Liver (tissue), 9 donors: ENCODE results near the gene SORCS2. TPM values are rescaled to one million over a fixed set of nuclear protein-coding genes. Genes with fewer than 3 reads are reported as not detected.

ENCODE experiments used
- DNase-seq: peaks from one replicate; pipeline ENCODE4 v3.0.0-alpha.2; 2017; ENCODE audit warnings: low spot score
- H3K27ac ChIP-seq, 2 donors: one replicate each; pipeline ENCODE4 v1.7.0; 2013; ENCODE audit warnings: inconsistent platforms in 2 of 2, low read length in 2 of 2, control low read depth in 1 of 2, low read depth in 1 of 2, mild to moderate bottlenecking in 1 of 2
- H3K27me3 ChIP-seq, 4 donors: one replicate each; pipeline versions ENCODE4 v1.6.1 to v1.7.0; 2013; ENCODE audit warnings: low read length in 3 of 4, inconsistent platforms in 1 of 4, mild to moderate bottlenecking in 1 of 4, moderate library complexity in 1 of 4; ENCODE audit not compliant: control insufficient read depth in 4 of 4, insufficient read depth in 4 of 4
- H3K36me3 ChIP-seq, 4 donors: one replicate each; pipeline versions ENCODE4 v1.6.1 to v1.7.0; 2013; ENCODE audit warnings: low read length in 3 of 4, mild to moderate bottlenecking in 3 of 4, low read depth in 1 of 4, moderate library complexity in 1 of 4; ENCODE audit not compliant: control insufficient read depth in 4 of 4, insufficient read depth in 3 of 4
- H3K4me1 ChIP-seq, 4 donors: one replicate each; pipeline versions ENCODE4 v1.6.1 to v1.7.0; 2013; ENCODE audit warnings: low read length in 3 of 4, mild to moderate bottlenecking in 3 of 4, moderate library complexity in 1 of 4; ENCODE audit not compliant: control insufficient read depth in 4 of 4, insufficient read depth in 4 of 4
- H3K4me3 ChIP-seq, 3 donors: one replicate each; pipeline versions ENCODE4 v1.6.1 to v1.7.0; 2013; ENCODE audit warnings: low read length in 3 of 3, control low read depth in 1 of 3, low read depth in 1 of 3, mild to moderate bottlenecking in 1 of 3
- H3K9ac ChIP-seq, 2 donors: one replicate each; pipeline ENCODE4 v1.7.0; 2013; ENCODE audit warnings: low read length in 2 of 2, mild to moderate bottlenecking in 2 of 2, moderate library complexity in 2 of 2, control low read depth in 1 of 2, low read depth in 1 of 2
- H3K9me3 ChIP-seq, 4 donors: one replicate each; pipeline versions ENCODE4 v1.6.1 to v1.7.0; 2013; ENCODE audit warnings: low read length in 3 of 4; ENCODE audit not compliant: control insufficient read depth in 4 of 4
- EGR1 ChIP-seq, 2 donors: IDR thresholded peaks; 2 replicates each; pipeline ENCODE4 v1.6.1; 2016 to 2018; ENCODE audit warnings: antibody characterized with exemption in 2 of 2, low read depth in 2 of 2
- FOXA1 ChIP-seq: IDR thresholded peaks from 2 replicates; pipeline ENCODE4 v1.6.1; 2016; ENCODE audit warnings: antibody characterized with exemption
- FOXA2 ChIP-seq: IDR thresholded peaks from 2 replicates; pipeline ENCODE4 v1.6.1; 2016; ENCODE audit warnings: antibody characterized with exemption
- GABPA ChIP-seq, 2 donors: IDR thresholded peaks in 1 of 2; conservative IDR thresholded peaks in 1 of 2; 2 replicates each; pipeline ENCODE4 v1.6.1; 2016; ENCODE audit warnings: antibody characterized with exemption in 2 of 2, mild to moderate bottlenecking in 1 of 2, moderate library complexity in 1 of 2
- HNF4A ChIP-seq, 2 donors: conservative IDR thresholded peaks; 2 replicates each; pipeline ENCODE4 v1.6.1; 2016; ENCODE audit warnings: antibody characterized with exemption in 2 of 2, mild to moderate bottlenecking in 2 of 2
- HNF4G ChIP-seq: IDR thresholded peaks from 2 replicates; pipeline ENCODE4 v1.6.1; 2016; ENCODE audit warnings: antibody characterized with exemption
- JUND ChIP-seq, 2 donors: IDR thresholded peaks; 2 replicates each; pipeline ENCODE4 v1.6.1; 2016; ENCODE audit warnings: antibody characterized with exemption in 2 of 2
- NR2F2 ChIP-seq: IDR thresholded peaks from 2 replicates; pipeline ENCODE4 v1.6.1; 2016; ENCODE audit warnings: antibody characterized with exemption
- RAD21 ChIP-seq, 2 donors: IDR thresholded peaks; 2 replicates each; pipeline ENCODE4 v1.6.1; 2016; ENCODE audit warnings: antibody characterized with exemption in 2 of 2, mild to moderate bottlenecking in 2 of 2
- REST ChIP-seq: IDR thresholded peaks from 2 replicates; pipeline ENCODE4 v1.6.1; 2016; ENCODE audit warnings: antibody characterized with exemption, mild to moderate bottlenecking
- RXRA ChIP-seq, 2 donors: IDR thresholded peaks; 2 replicates each; pipeline ENCODE4 v1.6.1; 2017 to 2018; ENCODE audit warnings: antibody characterized with exemption in 2 of 2, mild to moderate bottlenecking in 1 of 2
- SP1 ChIP-seq: IDR thresholded peaks from 2 replicates; pipeline ENCODE4 v1.6.1; 2018; ENCODE audit warnings: antibody characterized with exemption, mild to moderate bottlenecking
- TAF1 ChIP-seq: conservative IDR thresholded peaks from 2 replicates; pipeline ENCODE4 v1.6.1; 2016; ENCODE audit warnings: antibody characterized with exemption, mild to moderate bottlenecking
- YY1 ChIP-seq: IDR thresholded peaks from 2 replicates; pipeline ENCODE4 v1.6.1; 2016; ENCODE audit warnings: antibody characterized with exemption, mild to moderate bottlenecking
- WGBS: extraction: QIAGEN DNeasy Blood & Tissue Kit; methylation state at CpG from one replicate; pipeline ENCODE4 v1.1.7; 2013; 5-methylcytosine and 5-hydroxymethylcytosine counted together
- polyA plus RNA-seq, 2 donors: library from polyadenylated mRNA; stranded (reverse) in 1 of 2; unstranded in 1 of 2; fragments of 200-250 nt in 1 of 2; fragments of >200 nt in 1 of 2; fragmentation: Nextera tagmentation in 1 of 2; extraction: Ambion mirVana in 1 of 2; gene quantifications; one replicate each; pipeline versions ENCODE4 v1.2.1 to v1.2.3, GENCODE V29; 2013 to 2015
- total RNA-seq, 2 donors: library from RNA; depleted of rRNA; stranded (reverse); fragments of >200 nt; gene quantifications; one replicate each; pipeline ENCODE4 v1.2.3, GENCODE V29; 2014
- TF ChIP-seq, protein P1 (sequence below): IDR thresholded peaks from 2 replicates; pipeline ENCODE4 v1.6.1; 2016; ENCODE audit warnings: antibody characterized with exemption
- TF ChIP-seq, protein P2 (sequence below): IDR thresholded peaks from 2 replicates; pipeline ENCODE4 v1.6.1; 2016; ENCODE audit warnings: antibody characterized with exemption
- TF ChIP-seq, protein P3 (sequence below): IDR thresholded peaks from 2 replicates; pipeline ENCODE4 v1.6.1; 2016; ENCODE audit warnings: antibody characterized with exemption
- TF ChIP-seq, protein P4 (sequence below): fragments of 150-350 bp; IDR thresholded peaks from 2 replicates; pipeline ENCODE4 v1.5.1; 2017; ENCODE audit warnings: improper control_type of control experiment, low read depth, low read length; ENCODE audit not compliant: missing input control
- donor health status: healthy.
- donor health status: healthy.
- donor health status: healthy.
- donor health status: healthy.
- donor health status: healthy.

SORCS2 gene
- total and polyA plus RNA-seq, 4 donors, result 0.10 to 1.4 (median 0.92) TPM

GRCh38 chr4:7295197-7295910, 103.0 kb downstream of the SORCS2 start:
- Histone ChIP-seq H3K9ac (no peak overlapping the region), H3K36me3 (no peaks in the 10 kb centered on the region), H3K4me3 (no peak overlapping the region), H3K27ac (no peak overlapping the region), H3K27me3 (no peaks in the 10 kb centered on the region), H3K9me3 (no peaks in the 10 kb centered on the region), H3K4me1 (no peaks in the 10 kb centered on the region)
- no peak for DNase-seq
- 59% methylated on average over 22 of the region's 22 CpGs for WGBS
- TF ChIP-seq EGR1 (IDR thresholded peaks at IDR 0.05; ENCODE audit: low read depth in 2 of 2), result no peak
- TF ChIP-seq, protein P1, sequence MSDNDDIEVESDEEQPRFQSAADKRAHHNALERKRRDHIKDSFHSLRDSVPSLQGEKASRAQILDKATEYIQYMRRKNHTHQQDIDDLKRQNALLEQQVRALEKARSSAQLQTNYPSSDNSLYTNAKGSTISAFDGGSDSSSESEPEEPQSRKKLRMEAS, result no peak
- no peak for TF ChIP-seq REST
- TF ChIP-seq TAF1, result no peak
- TF ChIP-seq, protein P2, sequence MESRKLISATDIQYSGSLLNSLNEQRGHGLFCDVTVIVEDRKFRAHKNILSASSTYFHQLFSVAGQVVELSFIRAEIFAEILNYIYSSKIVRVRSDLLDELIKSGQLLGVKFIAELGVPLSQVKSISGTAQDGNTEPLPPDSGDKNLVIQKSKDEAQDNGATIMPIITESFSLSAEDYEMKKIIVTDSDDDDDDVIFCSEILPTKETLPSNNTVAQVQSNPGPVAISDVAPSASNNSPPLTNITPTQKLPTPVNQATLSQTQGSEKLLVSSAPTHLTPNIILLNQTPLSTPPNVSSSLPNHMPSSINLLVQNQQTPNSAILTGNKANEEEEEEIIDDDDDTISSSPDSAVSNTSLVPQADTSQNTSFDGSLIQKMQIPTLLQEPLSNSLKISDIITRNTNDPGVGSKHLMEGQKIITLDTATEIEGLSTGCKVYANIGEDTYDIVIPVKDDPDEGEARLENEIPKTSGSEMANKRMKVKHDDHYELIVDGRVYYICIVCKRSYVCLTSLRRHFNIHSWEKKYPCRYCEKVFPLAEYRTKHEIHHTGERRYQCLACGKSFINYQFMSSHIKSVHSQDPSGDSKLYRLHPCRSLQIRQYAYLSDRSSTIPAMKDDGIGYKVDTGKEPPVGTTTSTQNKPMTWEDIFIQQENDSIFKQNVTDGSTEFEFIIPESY, result no peak
- TF ChIP-seq RAD21 (IDR thresholded peaks at IDR 0.05), result no peak
- TF ChIP-seq, protein P3, sequence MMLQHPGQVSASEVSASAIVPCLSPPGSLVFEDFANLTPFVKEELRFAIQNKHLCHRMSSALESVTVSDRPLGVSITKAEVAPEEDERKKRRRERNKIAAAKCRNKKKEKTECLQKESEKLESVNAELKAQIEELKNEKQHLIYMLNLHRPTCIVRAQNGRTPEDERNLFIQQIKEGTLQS, result no peak
- TF ChIP-seq, protein P4, sequence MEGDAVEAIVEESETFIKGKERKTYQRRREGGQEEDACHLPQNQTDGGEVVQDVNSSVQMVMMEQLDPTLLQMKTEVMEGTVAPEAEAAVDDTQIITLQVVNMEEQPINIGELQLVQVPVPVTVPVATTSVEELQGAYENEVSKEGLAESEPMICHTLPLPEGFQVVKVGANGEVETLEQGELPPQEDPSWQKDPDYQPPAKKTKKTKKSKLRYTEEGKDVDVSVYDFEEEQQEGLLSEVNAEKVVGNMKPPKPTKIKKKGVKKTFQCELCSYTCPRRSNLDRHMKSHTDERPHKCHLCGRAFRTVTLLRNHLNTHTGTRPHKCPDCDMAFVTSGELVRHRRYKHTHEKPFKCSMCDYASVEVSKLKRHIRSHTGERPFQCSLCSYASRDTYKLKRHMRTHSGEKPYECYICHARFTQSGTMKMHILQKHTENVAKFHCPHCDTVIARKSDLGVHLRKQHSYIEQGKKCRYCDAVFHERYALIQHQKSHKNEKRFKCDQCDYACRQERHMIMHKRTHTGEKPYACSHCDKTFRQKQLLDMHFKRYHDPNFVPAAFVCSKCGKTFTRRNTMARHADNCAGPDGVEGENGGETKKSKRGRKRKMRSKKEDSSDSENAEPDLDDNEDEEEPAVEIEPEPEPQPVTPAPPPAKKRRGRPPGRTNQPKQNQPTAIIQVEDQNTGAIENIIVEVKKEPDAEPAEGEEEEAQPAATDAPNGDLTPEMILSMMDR, result no peak
- TF ChIP-seq GABPA (IDR thresholded peaks at IDR 0.05 in 1 of 2, conservative IDR thresholded peaks at IDR 0.05 in 1 of 2), result no peak
- no peak for TF ChIP-seq NR2F2
- no peak for TF ChIP-seq HNF4A (conservative IDR thresholded peaks at IDR 0.05)
- TF ChIP-seq SP1, result no peak
- TF ChIP-seq JUND (IDR thresholded peaks at IDR 0.05), result no peak
- TF ChIP-seq HNF4G, result no peak
- no peak for TF ChIP-seq FOXA2
- TF ChIP-seq FOXA1, result no peak
- TF ChIP-seq YY1, result no peak
- TF ChIP-seq RXRA (IDR thresholded peaks at IDR 0.05), result no peak
